GM21360 (cell line): ENCODE results near the gene DAB1.

Source experiments
- ATAC-seq: cut with Tn5 transposase; IDR thresholded peaks from one replicate; pipeline ENCODE4 v1.9.1; 2021; ENCODE audit warnings: mild to moderate bottlenecking, moderate library complexity; ENCODE audit not compliant: unreplicated experiment

The DAB1 gene

GRCh38 chr1:57188168-57188567 lies 235.7 kb downstream of the DAB1 start:
- ATAC-seq, result no peak

- ATAC-seq, result no peak
Measured at GRCh38 chr1:57186455-57186854, 237.4 kb downstream of the DAB1 start.

GRCh38 chr1:57179001-57179400 lies 244.9 kb downstream of the DAB1 start:
- ATAC-seq, result no peak

- no peak for ATAC-seq
Measured at GRCh38 chr1:57175506-57175905, 248.4 kb downstream of the DAB1 start.

GRCh38 chr1:57172040-57172439 lies 251.8 kb downstream of the DAB1 start:
- ATAC-seq, result no peak

- peak; percentile 59 for ATAC-seq
Measured at GRCh38 chr1:57167997-57168396, 255.9 kb downstream of the DAB1 start.

GRCh38 chr1:57165546-57165945 lies 258.3 kb downstream of the DAB1 start:
- ATAC-seq, result no peak

- ATAC-seq, result no peak
Measured at GRCh38 chr1:57164584-57164983, 259.3 kb downstream of the DAB1 start.

GRCh38 chr1:57163789-57164188 lies 260.1 kb downstream of the DAB1 start:
- ATAC-seq, result no peak

GRCh38 chr1:57163325-57163724 lies 260.5 kb downstream of the DAB1 start:
- ATAC-seq, result no peak

GRCh38 chr1:57162607-57163261 lies 261.1 kb downstream of the DAB1 start:
- no peak for ATAC-seq

- no peak for ATAC-seq
Measured at GRCh38 chr1:57160594-57160993, 263.3 kb downstream of the DAB1 start.

GRCh38 chr1:57158604-57158998 lies 265.3 kb downstream of the DAB1 start:
- ATAC-seq, result no peak

- no peak for ATAC-seq
Measured at GRCh38 chr1:57157818-57158603, 265.8 kb downstream of the DAB1 start.

- ATAC-seq, result no peak
Measured at GRCh38 chr1:57156907-57157306, 267.0 kb downstream of the DAB1 start.

GRCh38 chr1:57146100-57146499 lies 277.8 kb downstream of the DAB1 start:
- ATAC-seq, result no peak

GRCh38 chr1:57142999-57143398 lies 280.9 kb downstream of the DAB1 start:
- ATAC-seq, result no peak

GRCh38 chr1:57142169-57142568 lies 281.7 kb downstream of the DAB1 start:
- no peak for ATAC-seq

GRCh38 chr1:57138432-57139078 lies 285.3 kb downstream of the DAB1 start:
- ATAC-seq, result no peak

- ATAC-seq, result peak; percentile 86
Measured at GRCh38 chr1:57137980-57138379, 285.9 kb downstream of the DAB1 start.

GRCh38 chr1:57134803-57135202 lies 289.1 kb downstream of the DAB1 start:
- no peak for ATAC-seq

GRCh38 chr1:57133686-57134085 lies 290.2 kb downstream of the DAB1 start:
- ATAC-seq, result no peak
